T-helper 17 cell (primary cell): ENCODE measurements around the gene CLNK. TPM values are rescaled to one million over a fixed set of nuclear protein-coding genes. Genes with fewer than 3 reads are reported as not detected.

ENCODE experiments used
- ATAC-seq: fragments of 150-1000 bp; cut with Tn5 transposase; 2 replicates; pipeline ENCODE4 v1.10.0; 2021; ENCODE audit warnings: mild to moderate bottlenecking, moderate library complexity
- DNase-seq, 3 donors: peaks; one replicate each; pipeline versions ENCODE4 v3.0.0 to v3.0.0-alpha.2; 2020 to 2021
- H3K9me3 ChIP-seq: one replicate; pipeline ENCODE4 v1.7.0; 2013; ENCODE audit warnings: low read length, mild to moderate bottlenecking; ENCODE audit not compliant: control insufficient read depth, poor library complexity, severe bottlenecking
- H3K27ac Mint-ChIP-seq: one replicate; pipeline ENCODE4 v1.8.0; 2022; ENCODE audit warnings: mild to moderate bottlenecking, moderate library complexity, mixed read lengths
- H3K27me3 Mint-ChIP-seq: one replicate; pipeline ENCODE4 v1.8.0; 2022; ENCODE audit warnings: mixed read lengths
- H3K36me3 Mint-ChIP-seq: one replicate; pipeline ENCODE4 v1.8.0; 2022; ENCODE audit warnings: low read depth, mixed read lengths
- H3K4me1 Mint-ChIP-seq: one replicate; pipeline ENCODE4 v1.8.0; 2022; ENCODE audit warnings: mild to moderate bottlenecking, mixed read lengths
- H3K4me3 Mint-ChIP-seq: one replicate; pipeline ENCODE4 v1.8.0; 2022; ENCODE audit warnings: mild to moderate bottlenecking, moderate library complexity, mixed read lengths
- total RNA-seq, 4 donors: library from RNA in 2 of 4; stranded (reverse) in 2 of 4; gene quantifications; one replicate each; pipeline ENCODE4 v1.2.3 and lab custom pipeline; 2022 to 2026

Gene CLNK
- total RNA-seq, 2 donors from 2014 or later: 0.12 to 0.39 TPM

DNA sequence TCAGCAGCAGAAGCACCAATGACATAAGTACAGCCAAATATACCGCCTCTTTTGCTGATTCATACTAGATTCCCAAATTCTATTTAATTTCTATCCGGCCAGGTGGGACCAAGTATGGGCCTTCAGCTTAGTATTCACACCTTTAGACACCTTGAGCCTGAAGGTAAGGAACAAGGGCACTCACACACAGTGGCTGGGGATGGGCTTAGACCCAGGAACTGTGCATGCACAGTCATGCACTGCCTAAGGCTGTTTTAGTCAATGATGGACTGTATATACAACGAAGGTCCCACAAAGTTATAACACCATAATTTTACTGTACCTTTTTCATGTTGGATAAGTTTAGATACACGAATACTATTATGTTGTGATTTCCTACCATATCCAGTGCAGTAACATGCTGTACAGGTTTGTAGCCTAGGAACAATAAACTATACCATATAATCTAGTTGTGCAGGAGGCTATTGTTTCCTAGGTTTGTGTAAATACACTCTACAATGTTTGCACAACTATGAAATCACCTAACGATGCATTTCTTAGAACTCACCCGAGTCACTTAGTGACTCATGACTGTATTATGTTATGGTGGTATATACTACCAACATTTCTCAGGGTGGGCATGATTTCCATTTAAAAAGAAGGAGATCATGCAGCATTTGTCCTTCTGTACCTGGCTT is 9.7 kb upstream of the CLNK start:
- no peak overlapping the region for H3K4me3 Mint-ChIP-seq
- no peaks in the 10 kb centered on the region for H3K9me3 ChIP-seq
- ATAC-seq (no peak), DNase-seq (no peak)
- H3K27me3 Mint-ChIP-seq: no peaks in the 10 kb centered on the region
- H3K36me3 Mint-ChIP-seq: no peaks in the 10 kb centered on the region
- H3K27ac Mint-ChIP-seq: no peak overlapping the region
- H3K4me1 Mint-ChIP-seq: no peaks in the 10 kb centered on the region

DNA sequence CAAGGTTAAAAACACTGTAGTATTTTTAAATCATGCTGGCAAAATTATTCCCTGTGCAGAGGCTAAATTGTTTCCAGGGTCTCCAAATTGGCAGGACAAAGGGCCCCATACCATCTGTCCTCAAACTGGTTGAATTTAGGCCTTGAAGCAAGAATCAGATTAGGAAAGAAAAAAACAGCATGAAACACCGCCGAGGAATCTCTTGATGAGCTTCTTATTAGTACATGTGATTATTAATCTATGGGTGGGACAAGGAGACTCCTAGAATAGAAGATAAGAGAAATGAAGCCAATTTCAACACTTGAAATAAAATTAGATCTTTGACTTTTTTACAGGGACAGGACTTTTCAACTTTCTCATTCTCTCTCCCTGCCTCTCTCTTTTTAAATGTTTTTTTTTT is 7.1 kb upstream of the CLNK start:
- Mint-ChIP-seq H3K4me3 (no peak overlapping the region), H3K27me3 (no peaks in the 10 kb centered on the region), H3K27ac (no peak overlapping the region), H3K4me1 (no peaks in the 10 kb centered on the region), H3K36me3 (no peaks in the 10 kb centered on the region)
- no peak for DNase-seq
- H3K9me3 ChIP-seq: no peaks in the 10 kb centered on the region
- no peak for ATAC-seq

DNA sequence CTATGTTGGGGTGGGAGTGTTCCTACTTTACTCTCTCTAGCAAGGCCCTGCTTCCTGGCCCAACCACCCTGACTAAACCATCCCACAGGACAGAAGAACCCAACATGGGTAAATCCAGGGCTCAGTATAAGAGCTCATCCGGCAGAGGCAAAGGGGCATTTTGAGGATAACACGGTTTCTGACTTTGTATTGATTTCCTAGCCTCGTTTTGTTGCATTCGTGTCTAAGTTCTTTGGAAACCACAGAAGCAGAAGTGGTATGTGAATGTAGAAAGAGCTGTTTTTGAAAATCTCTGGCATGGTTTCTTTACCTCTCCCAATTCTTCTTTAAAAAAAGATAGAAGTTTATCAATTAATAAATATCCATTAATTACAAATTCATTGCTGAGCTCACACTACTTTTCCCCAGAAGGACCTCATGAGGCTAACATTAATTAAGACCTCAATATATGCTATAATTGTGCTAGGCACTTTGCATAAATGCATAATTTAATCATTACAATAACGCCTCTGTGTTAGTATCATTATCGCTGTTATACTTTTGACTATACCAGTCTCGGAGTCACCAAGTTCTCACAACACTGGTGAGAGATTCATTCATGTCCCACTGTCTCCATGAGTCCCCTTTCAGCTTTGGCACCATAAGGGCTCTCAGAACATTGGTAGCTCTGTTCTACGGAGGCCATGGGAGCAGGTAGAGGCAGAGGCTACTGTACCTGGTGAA is 5.8 kb upstream of the CLNK start:
- Mint-ChIP-seq H3K27me3 (no peaks in the 10 kb centered on the region), H3K36me3 (no peaks in the 10 kb centered on the region), H3K4me3 (no peak overlapping the region), H3K4me1 (no peaks in the 10 kb centered on the region), H3K27ac (no peak overlapping the region)
- H3K9me3 ChIP-seq: no peaks in the 10 kb centered on the region
- no peak for DNase-seq
- ATAC-seq: no peak

DNA sequence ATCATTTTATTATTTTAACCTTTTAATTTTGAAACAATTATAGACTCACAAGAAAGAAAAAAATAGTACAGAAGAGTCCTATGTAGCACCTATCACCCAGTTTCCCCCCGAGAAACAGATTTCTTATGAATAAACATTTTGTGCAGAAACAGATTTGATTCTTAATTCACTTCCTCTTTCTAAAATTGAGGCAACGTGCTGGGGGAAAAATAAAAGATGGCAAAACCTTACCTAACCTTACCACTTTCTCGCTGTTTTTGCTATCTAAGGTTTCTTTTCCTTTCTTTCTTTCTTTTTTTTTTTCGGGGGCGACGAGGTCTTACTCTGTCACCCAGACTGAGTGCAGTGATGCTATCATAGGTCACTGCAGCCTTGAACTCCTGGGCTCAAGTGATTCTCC is 4.3 kb upstream of the CLNK start:
- no peaks in the 10 kb centered on the region for H3K9me3 ChIP-seq
- no peaks in the 10 kb centered on the region for H3K4me1 Mint-ChIP-seq
- H3K4me3 Mint-ChIP-seq: no peak overlapping the region
- DNase-seq (no peak), ATAC-seq (no peak)
- H3K36me3 Mint-ChIP-seq: no peaks in the 10 kb centered on the region
- H3K27me3 Mint-ChIP-seq: no peaks in the 10 kb centered on the region
- H3K27ac Mint-ChIP-seq: no peak overlapping the region

DNA sequence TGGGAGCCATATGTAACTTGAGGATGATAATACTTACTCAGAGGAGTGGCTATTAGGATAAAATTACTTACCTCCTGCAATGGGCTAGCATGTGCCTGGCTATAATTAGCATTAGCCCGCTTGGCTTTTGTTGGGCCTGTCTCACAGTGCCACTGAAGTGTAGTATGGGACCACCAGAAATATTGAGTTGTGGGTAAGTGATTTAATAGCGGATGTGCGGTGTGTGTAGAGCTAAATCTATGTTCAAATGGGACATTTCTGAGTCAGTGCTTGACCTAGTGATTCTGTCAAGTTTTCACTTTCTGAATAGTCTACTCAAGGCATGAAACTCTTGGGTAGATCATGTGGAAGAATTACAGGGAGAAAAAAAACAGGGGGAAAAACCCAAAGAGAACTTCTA is 3.5 kb upstream of the CLNK start:
- ATAC-seq (no peak), DNase-seq (no peak)
- no peak overlapping the region for H3K4me3 Mint-ChIP-seq
- H3K9me3 ChIP-seq: no peaks in the 10 kb centered on the region
- H3K27ac Mint-ChIP-seq: no peak overlapping the region
- no peaks in the 10 kb centered on the region for H3K36me3 Mint-ChIP-seq
- H3K4me1 Mint-ChIP-seq: no peaks in the 10 kb centered on the region
- no peaks in the 10 kb centered on the region for H3K27me3 Mint-ChIP-seq

DNA sequence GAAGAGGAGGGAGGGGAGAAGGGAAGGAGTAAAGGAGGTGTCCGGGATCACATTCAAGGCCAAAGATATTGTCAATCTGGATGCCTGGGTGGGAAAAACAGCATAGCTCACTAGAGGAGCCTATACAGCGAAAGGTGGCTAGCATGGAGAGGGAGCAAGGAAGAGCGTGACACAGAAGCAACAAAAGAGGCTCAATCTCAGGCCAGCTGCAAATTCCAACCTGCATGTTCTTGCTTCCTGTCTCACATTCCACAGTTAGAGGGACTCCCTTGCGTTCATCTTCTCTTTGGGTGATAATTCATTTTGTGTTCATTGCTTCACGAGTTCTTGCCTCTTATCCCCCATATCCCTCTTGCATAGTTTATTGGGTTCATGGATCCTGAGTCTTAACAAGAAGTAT is 3.0 kb upstream of the CLNK start:
- Mint-ChIP-seq H3K27ac (no peak overlapping the region), H3K27me3 (no peaks in the 10 kb centered on the region), H3K4me3 (no peak overlapping the region), H3K4me1 (no peaks in the 10 kb centered on the region), H3K36me3 (no peaks in the 10 kb centered on the region)
- DNase-seq: no peak
- no peaks in the 10 kb centered on the region for H3K9me3 ChIP-seq
- no peak for ATAC-seq

DNA sequence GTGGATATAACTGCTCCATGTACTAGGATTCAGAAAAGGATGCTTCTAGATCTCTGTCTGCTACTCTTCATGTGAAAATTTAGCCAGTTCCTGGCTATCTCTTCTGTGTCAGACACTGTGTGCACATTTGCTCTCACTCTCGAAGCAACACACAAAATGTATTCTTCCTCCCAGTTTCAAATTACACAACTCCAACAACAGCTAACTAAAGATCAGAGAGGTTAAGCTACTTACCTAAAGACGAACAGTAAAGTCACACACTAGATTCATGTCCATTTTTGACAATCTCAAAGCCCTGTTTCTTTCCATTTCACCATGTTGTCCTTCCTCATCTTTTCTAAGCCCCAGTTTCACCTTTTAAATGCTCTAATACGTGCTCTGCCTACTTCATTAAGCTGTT is 2.2 kb downstream of the CLNK start:
- no peak overlapping the region for H3K4me3 Mint-ChIP-seq
- no peak for DNase-seq
- H3K9me3 ChIP-seq: no peaks in the 10 kb centered on the region
- no peak for ATAC-seq
- no peaks in the 10 kb centered on the region for H3K36me3 Mint-ChIP-seq
- no peak overlapping the region for H3K27ac Mint-ChIP-seq
- H3K4me1 Mint-ChIP-seq: no peaks in the 10 kb centered on the region
- no peaks in the 10 kb centered on the region for H3K27me3 Mint-ChIP-seq

DNA sequence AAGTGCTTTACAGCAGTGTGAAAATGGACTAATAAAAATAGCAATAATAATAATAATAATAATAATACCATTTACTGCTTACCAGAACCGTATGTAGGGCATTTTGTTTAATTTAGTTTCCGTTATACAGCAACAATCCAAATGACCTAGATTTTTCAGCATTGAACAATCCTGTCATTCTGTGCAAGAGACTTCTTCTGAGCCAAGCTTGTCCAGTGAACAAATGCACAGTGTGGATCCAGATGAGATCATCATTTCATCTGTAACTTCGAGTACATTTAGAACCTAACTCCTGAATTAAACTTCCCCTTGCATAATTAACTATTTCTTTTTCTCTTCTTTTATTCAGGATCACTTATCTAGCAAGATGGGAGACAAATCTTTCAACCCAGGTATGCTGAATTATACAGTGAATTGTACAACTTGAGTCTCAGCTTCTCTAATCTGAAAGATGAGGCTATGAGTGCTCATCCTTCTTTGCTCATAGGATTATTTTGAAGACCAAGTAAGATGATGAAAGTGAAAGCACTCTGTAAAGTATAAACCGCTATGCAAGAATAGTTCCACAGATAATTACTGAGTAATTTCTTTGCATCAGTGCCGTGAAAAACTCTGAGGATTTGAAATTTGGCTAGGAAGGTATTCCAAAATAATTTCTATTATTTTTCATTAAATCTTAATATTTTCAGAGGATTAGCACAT is 6.6 kb downstream of the CLNK start:
- no peaks in the 10 kb centered on the region for H3K9me3 ChIP-seq
- H3K4me3 Mint-ChIP-seq: no peak overlapping the region
- ATAC-seq (no peak), DNase-seq (no peak)
- no peaks in the 10 kb centered on the region for H3K27me3 Mint-ChIP-seq
- H3K36me3 Mint-ChIP-seq: no peaks in the 10 kb centered on the region
- H3K4me1 Mint-ChIP-seq: peaks cover 3% of the 10 kb centered on the region
- no peak overlapping the region for H3K27ac Mint-ChIP-seq

DNA sequence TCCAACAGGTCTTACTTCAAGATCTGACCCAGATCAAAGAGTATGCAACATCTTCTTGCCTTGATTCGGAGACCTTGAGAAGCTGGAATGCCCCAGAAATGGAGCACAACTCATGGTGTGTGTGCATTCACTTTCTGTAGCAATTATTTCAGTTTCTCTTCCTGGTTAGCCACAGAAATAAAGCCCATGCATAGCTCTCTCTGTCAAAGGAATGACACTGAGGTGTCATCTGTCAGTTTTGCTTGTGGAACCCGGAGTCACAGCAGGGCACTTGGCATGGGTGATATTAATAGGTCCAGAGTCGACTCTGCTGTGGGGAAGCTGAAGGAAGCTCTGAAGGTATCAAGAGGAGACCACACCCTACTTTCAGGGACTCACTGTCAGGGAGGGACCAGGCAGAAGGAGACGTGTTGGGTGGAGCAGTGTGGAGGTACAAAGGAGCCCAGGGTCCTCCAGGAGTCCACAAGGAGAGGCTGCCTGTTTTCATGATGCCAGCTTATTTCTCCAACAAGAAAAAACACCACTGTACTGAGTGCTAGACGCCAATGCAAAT is 10.7 kb downstream of the CLNK start:
- no peak overlapping the region for H3K27ac Mint-ChIP-seq
- H3K27me3 Mint-ChIP-seq: no peaks in the 10 kb centered on the region
- H3K9me3 ChIP-seq: no peaks in the 10 kb centered on the region
- H3K4me3 Mint-ChIP-seq: no peak overlapping the region
- no peaks in the 10 kb centered on the region for H3K36me3 Mint-ChIP-seq
- peaks cover 5% of the 10 kb centered on the region for H3K4me1 Mint-ChIP-seq
- no peak for ATAC-seq
- no peak for DNase-seq

DNA sequence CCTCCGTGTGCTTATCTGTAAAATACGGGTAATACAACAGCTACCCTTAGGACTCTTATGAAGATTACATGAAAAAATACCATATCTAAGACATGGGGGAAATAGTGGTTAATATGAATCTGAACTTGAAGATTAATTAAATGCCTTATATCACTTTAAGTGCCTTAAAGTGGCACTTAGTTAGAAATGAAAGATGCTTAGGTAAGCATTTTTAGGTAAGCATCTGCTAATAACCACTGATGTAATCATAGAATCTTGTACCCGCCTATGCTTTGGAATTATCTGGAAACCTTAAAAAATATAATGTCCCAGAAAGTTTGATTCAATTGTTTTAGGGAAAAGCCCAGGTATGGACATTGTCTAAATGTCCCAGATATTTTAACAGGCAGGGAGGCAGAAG is 12.2 kb downstream of the CLNK start:
- Mint-ChIP-seq H3K4me1 (peaks cover 5% of the 10 kb centered on the region), H3K27ac (no peak overlapping the region), H3K4me3 (no peak overlapping the region), H3K27me3 (no peaks in the 10 kb centered on the region), H3K36me3 (no peaks in the 10 kb centered on the region)
- H3K9me3 ChIP-seq: no peaks in the 10 kb centered on the region
- DNase-seq (no peak), ATAC-seq (no peak)

DNA sequence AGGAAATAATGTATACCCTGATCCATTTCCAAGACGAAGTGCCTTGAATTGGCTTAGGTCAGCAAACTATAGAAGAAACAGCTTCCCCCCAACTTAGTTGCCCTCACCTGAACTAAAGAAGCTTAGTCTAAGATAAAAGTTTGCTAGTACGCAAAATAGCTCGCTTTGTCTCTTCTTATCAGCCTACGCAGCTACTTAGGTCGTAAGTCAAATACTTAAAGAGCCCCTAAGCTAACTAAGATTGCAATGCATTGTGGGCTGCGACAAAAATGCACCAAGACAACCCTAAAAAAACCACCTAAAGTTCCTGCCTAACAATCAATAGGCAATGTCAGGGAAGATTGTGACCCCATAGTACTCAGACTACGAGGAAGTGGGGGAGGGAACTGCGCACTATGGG is 12.8 kb downstream of the CLNK start:
- ATAC-seq: peak; percentile 6
- no peak for DNase-seq
- no peaks in the 10 kb centered on the region for H3K9me3 ChIP-seq
- Mint-ChIP-seq H3K4me1 (peaks cover 5% of the 10 kb centered on the region), H3K4me3 (peak overlapping the region; percentile 28), H3K27ac (peak overlapping the region; percentile 73), H3K36me3 (no peaks in the 10 kb centered on the region), H3K27me3 (no peaks in the 10 kb centered on the region)

DNA sequence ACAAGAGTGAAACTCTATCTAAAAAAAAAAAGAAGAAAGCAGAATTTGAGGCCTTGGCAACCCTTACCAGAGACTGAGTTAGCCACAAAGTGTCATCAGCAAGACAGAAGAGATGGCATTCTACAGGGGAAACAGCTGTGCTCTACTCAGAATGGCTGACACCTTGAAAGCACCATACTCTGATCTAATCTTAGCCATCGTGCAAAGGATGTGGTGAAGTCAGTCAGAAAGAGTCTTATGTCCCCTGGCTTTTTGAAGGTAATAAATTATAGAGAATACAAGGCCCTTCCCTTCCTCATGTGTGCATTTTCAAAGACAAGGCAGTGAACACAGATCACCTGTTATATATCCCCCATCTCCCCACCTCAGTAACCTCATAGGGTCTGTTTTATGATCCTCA is 13.2 kb downstream of the CLNK start:
- no peaks in the 10 kb centered on the region for H3K27me3 Mint-ChIP-seq
- DNase-seq: no peak
- peak overlapping the region; percentile 73 for H3K27ac Mint-ChIP-seq
- H3K4me1 Mint-ChIP-seq: peaks cover 3% of the 10 kb centered on the region
- H3K9me3 ChIP-seq: no peaks in the 10 kb centered on the region
- peak overlapping the region; percentile 28 for H3K4me3 Mint-ChIP-seq
- no peaks in the 10 kb centered on the region for H3K36me3 Mint-ChIP-seq
- ATAC-seq: peak; percentile 93

DNA sequence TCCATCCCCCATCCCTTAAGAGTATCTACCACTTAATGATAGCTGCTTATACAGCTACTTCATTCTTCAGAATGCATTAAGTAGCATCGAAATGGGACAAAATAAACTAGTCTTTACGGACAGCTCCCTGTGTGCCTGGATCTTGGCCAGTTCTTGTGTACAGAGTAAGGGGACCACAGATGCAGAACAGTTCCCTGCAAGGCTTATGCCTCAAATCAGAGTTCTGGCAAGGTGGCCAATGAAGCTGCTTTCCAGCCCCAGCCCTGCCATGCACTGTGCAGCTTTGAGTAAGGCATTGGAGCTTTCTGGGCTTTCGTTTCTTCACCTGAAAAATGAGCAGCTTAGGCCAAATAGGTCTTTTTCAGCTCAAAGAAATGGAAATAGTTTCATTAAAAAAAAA is 14.2 kb downstream of the CLNK start:
- no peaks in the 10 kb centered on the region for H3K9me3 ChIP-seq
- H3K4me1 Mint-ChIP-seq: peaks cover 3% of the 10 kb centered on the region
- peaks cover 5% of the 10 kb centered on the region for H3K27me3 Mint-ChIP-seq
- no peak for ATAC-seq
- no peaks in the 10 kb centered on the region for H3K36me3 Mint-ChIP-seq
- no peak for DNase-seq
- H3K4me3 Mint-ChIP-seq: no peak overlapping the region
- no peak overlapping the region for H3K27ac Mint-ChIP-seq
